HCT116 (cell line): ENCODE data around the gene LHX3. TPM values are rescaled to one million over a fixed set of nuclear protein-coding genes. Genes with fewer than 3 reads are reported as not detected.

Source experiments
- ATAC-seq: fragments of 200-7000 bp; cut with Tn5 transposase; 2 replicates; pipeline ENCODE4 v1.9.1; 2020; ENCODE audit warnings: mild to moderate bottlenecking, moderate library complexity
- BruUV-seq: library from RNA; stranded (reverse); fragments of 400-500 nt; replicated peaks from 2 replicates; lab custom pipeline; 2021; lab: Mats Ljungman, UMichigan
- CTCF ChIA-PET: fragments of 300-600 bp; sonication (Branson Sonifier 250); formaldehyde crosslinking; loops from one replicate; lab custom pipeline; 2021; ENCODE audit warnings: antibody characterized with exemption; lab: Charles Lee
- POLR2A ChIA-PET: fragments of 300-600, 350-600 bp; sonication (Branson Sonifier 250); formaldehyde crosslinking; loops from one replicate; lab custom pipeline; 2021; ENCODE audit warnings: antibody characterized with exemption; lab: Charles Lee
- RAD21 ChIA-PET, 2 experiments: fragments of 300-600 bp; sonication (Branson Sonifier 250); formaldehyde crosslinking; loops; one replicate each; lab custom pipeline; 2023; ENCODE audit warnings: low total read pairs in 2 of 2; ENCODE audit not compliant: uncharacterized antibody in 2 of 2, unreplicated experiment in 2 of 2, low non-redundant PET in 1 of 2; lab: Charles Lee
- DNase-seq: peaks from one replicate; pipeline ENCODE4 v3.0.0-alpha.2; 2010; ENCODE audit warnings: low read depth, low spot score
- H2AFZ ChIP-seq: fragments of 200-600 bp; shearing (Covaris generic), sonication (generic); 2 replicates; pipeline ENCODE4 v1.6.1; 2017; ENCODE audit warnings: low read depth, mixed run types, mixed read lengths, antibody characterized with exemption, low read length; ENCODE audit not compliant: poor library complexity, severe bottlenecking
- H3K27ac ChIP-seq: 2 replicates; pipeline ENCODE4 v1.5.1; 2012; ENCODE audit warnings: low read depth, low read length
- H3K27me3 ChIP-seq: fragments of 200-600 bp; sonication (generic); 2 replicates; pipeline ENCODE4 v1.6.1; 2016; ENCODE audit warnings: mixed run types, low read length, mixed read lengths; ENCODE audit not compliant: insufficient read depth
- H3K36me3 ChIP-seq, 2 experiments: fragments of 200-500 bp in 1 of 2; fragments of 200-600 bp in 1 of 2; sonication (Bioruptor generic) in 1 of 2; sonication (generic) in 1 of 2; 2 replicates each; pipeline versions ENCODE4 v1.5.1 to v1.6.1; 2014 to 2016; ENCODE audit warnings: low read length in 2 of 2, inconsistent platforms in 1 of 2, mixed read lengths in 1 of 2, mixed run types in 1 of 2; ENCODE audit not compliant: insufficient read depth in 2 of 2, control insufficient read depth in 1 of 2
- H3K4me1 ChIP-seq, 2 experiments: fragments of 200-600 bp in 1 of 2; sonication (generic) in 1 of 2; 2 replicates each; pipeline versions ENCODE4 v1.5.1 to v1.6.1; 2012 to 2017; ENCODE audit warnings: low read length in 2 of 2, inconsistent platforms in 1 of 2, mild to moderate bottlenecking in 1 of 2, mixed read lengths in 1 of 2, mixed run types in 1 of 2, moderate library complexity in 1 of 2; ENCODE audit not compliant: insufficient read depth in 2 of 2, control insufficient read depth in 1 of 2
- H3K4me2 ChIP-seq: fragments of 200-600 bp; sonication (generic); 2 replicates; pipeline ENCODE4 v1.6.1; 2017; ENCODE audit warnings: mixed run types, low read length, mixed read lengths
- H3K4me3 ChIP-seq, 2 experiments: fragments of 200-600 bp in 1 of 2; sonication (generic) in 1 of 2; replicated peaks in 1 of 2; 2 replicates each; pipeline ENCODE4 v1.5.1; 2011 to 2016; ENCODE audit warnings: low read length in 2 of 2, control low read depth in 1 of 2, low read depth in 1 of 2, mild to moderate bottlenecking in 1 of 2, mixed read lengths in 1 of 2, mixed run types in 1 of 2
- H3K79me2 ChIP-seq: fragments of 200-600 bp; sonication (generic); 2 replicates; pipeline ENCODE4 v1.6.1; 2017; ENCODE audit warnings: mild to moderate bottlenecking, mixed run types, low read length, moderate library complexity, mixed read lengths; ENCODE audit not compliant: insufficient read depth
- H3K9ac ChIP-seq: fragments of 200-600 bp; sonication (generic); 2 replicates; pipeline ENCODE4 v1.6.1; 2016; ENCODE audit warnings: low read length, mixed read lengths
- H3K9me2 ChIP-seq: fragments of 200-600 bp; sonication (generic), shearing (Covaris generic); 2 replicates; pipeline ENCODE4 v1.6.1; 2017; ENCODE audit warnings: mixed run types, mild to moderate bottlenecking, moderate library complexity; ENCODE audit not compliant: insufficient read depth
- H3K9me3 ChIP-seq, 2 experiments: fragments of 200-500 bp in 1 of 2; fragments of 200-600 bp in 1 of 2; sonication (Bioruptor generic) in 1 of 2; sonication (generic) in 1 of 2; 2 replicates each; pipeline ENCODE4 v1.6.1; 2014 to 2017; ENCODE audit warnings: low read length in 2 of 2, mixed read lengths in 2 of 2, inconsistent platforms in 1 of 2, low read depth in 1 of 2, mild to moderate bottlenecking in 1 of 2, mixed run types in 1 of 2, moderate library complexity in 1 of 2; ENCODE audit not compliant: control insufficient read depth in 1 of 2, insufficient read depth in 1 of 2
- H4K20me1 ChIP-seq: fragments of 200-600 bp; sonication (generic), shearing (Covaris generic); 2 replicates; pipeline ENCODE4 v1.6.1; 2017; ENCODE audit warnings: mixed run types, mild to moderate bottlenecking, moderate library complexity; ENCODE audit not compliant: insufficient read depth
- CEBPB ChIP-seq: IDR thresholded peaks from 2 replicates; pipeline ENCODE4 v1.6.1; 2012; ENCODE audit warnings: low read depth
- CTCF ChIP-seq, 3 experiments: fragments of 200-600 bp in 1 of 3; sonication (generic) in 1 of 3; IDR thresholded peaks in 2 of 3; conservative IDR thresholded peaks in 1 of 3; 2 replicates each; pipeline ENCODE4 v1.5.1; 2012 to 2017; ENCODE audit warnings: low read depth in 2 of 3, low read length in 2 of 3, antibody characterized with exemption in 1 of 3, borderline replicate concordance in 1 of 3, control low read depth in 1 of 3, mild to moderate bottlenecking in 1 of 3, mixed read lengths in 1 of 3, mixed run types in 1 of 3, moderate library complexity in 1 of 3; ENCODE audit not compliant: insufficient read depth in 1 of 3
- EGR1 ChIP-seq: IDR thresholded peaks from 2 replicates; pipeline ENCODE4 v1.6.1; 2012; ENCODE audit warnings: low read depth
- ELF1 ChIP-seq: IDR thresholded peaks from 2 replicates; pipeline ENCODE4 v1.6.1; 2012; ENCODE audit warnings: low read depth, borderline replicate concordance
- EZH2 ChIP-seq: fragments of 200-600 bp; sonication (generic); IDR thresholded peaks from 2 replicates; pipeline ENCODE4 v1.6.1; 2017; ENCODE audit warnings: antibody characterized with exemption, mixed run types
- FOSL1 ChIP-seq: IDR thresholded peaks from 2 replicates; pipeline ENCODE4 v1.6.1; 2012; ENCODE audit warnings: low read depth
- JUND ChIP-seq: IDR thresholded peaks from 2 replicates; pipeline ENCODE4 v1.6.1; 2012
- MAX ChIP-seq: IDR thresholded peaks from 2 replicates; pipeline ENCODE4 v1.6.1; 2012
- POLR2A ChIP-seq: IDR thresholded peaks from 2 replicates; pipeline ENCODE4 v1.7.0; 2011; ENCODE audit warnings: borderline replicate concordance; ENCODE audit not compliant: insufficient read depth, insufficient read length; ENCODE audit errors: extremely low read depth
- RAD21 ChIP-seq: IDR thresholded peaks from 2 replicates; pipeline ENCODE4 v1.6.1; 2012; ENCODE audit warnings: low read depth, mild to moderate bottlenecking
- REST ChIP-seq: IDR thresholded peaks from 2 replicates; pipeline ENCODE4 v1.6.1; 2012; ENCODE audit warnings: low read depth
- SIN3A ChIP-seq: IDR thresholded peaks from 2 replicates; pipeline ENCODE4 v1.6.1; 2012; ENCODE audit warnings: low read depth
- SP1 ChIP-seq: IDR thresholded peaks from 2 replicates; pipeline ENCODE4 v1.6.1; 2012; ENCODE audit warnings: low read depth
- ZBTB33 ChIP-seq: IDR thresholded peaks from 2 replicates; pipeline ENCODE4 v1.6.1; 2011; ENCODE audit warnings: mild to moderate bottlenecking, low read length, moderate library complexity; ENCODE audit not compliant: insufficient replicate concordance; ENCODE audit errors: extremely low read depth
- ZNF274 ChIP-seq: fragments of 200-500 bp; sonication (Bioruptor generic); IDR thresholded peaks from 2 replicates; pipeline ENCODE4 v1.6.1; 2014; ENCODE audit warnings: mild to moderate bottlenecking, low read depth, low read length, inconsistent platforms
- intact Hi-C: fragments of 100-400 bp; cut with micrococcal nuclease; formaldehyde crosslinking; loops from 2 replicates; pipeline ENCODE4 v1.10.0; 2022
- total RNA-seq: library from RNA; stranded (reverse); gene quantifications from one replicate; pipeline ENCODE4 v1.2.1, GENCODE V29; 2021; ENCODE audit not compliant: unreplicated experiment

The LHX3 gene
- total RNA-seq, 1 experiment from 2014 or later = not detected

GRCh38 chr9:136200424-136200823 is 4.5 kb downstream of the LHX3 start:
- Histone ChIP-seq H3K27me3 (no peaks in the 10 kb centered on the region), H3K79me2 (no peaks in the 10 kb centered on the region), H3K9ac (no peak overlapping the region), H3K9me3 (no peaks in the 10 kb centered on the region), H3K9me2 (no peaks in the 10 kb centered on the region), H3K4me2 (no peak overlapping the region), H3K36me3 (no peaks in the 10 kb centered on the region), H4K20me1 (no peaks in the 10 kb centered on the region), H3K4me3 (no peak overlapping the region), H3K4me1 (peaks cover 5 to 13% of the 10 kb centered on the region in 2 experiments; a peak in 2 of 4 replicates), H3K27ac (no peak overlapping the region), H2AFZ (no peak overlapping the region)
- ChIA-PET RAD21 (no interaction called here), POLR2A (no interaction called here), CTCF (no interaction called here)
- intact Hi-C loops = no loop called here
- DNase-seq = no peak
- BruUV-seq = no TSS peak
- TF ChIP-seq ZNF274 (no peak), SIN3A (no peak), RAD21 (no peak), ELF1 (no peak), REST (no peak), JUND (no peak), SP1 (no peak), CEBPB (no peak), MAX (no peak), POLR2A (no peak), CTCF (IDR thresholded peaks at IDR 0.05 in 2 of 3, conservative IDR thresholded peaks at IDR 0.05 in 1 of 3; ENCODE audit: borderline replicate concordance in 1 of 3, insufficient read depth in 1 of 3, low read depth in 2 of 3, low read length in 2 of 3) (no peak), FOSL1 (no peak), EGR1 (no peak), EZH2 (no peak), ZBTB33 (no peak)
- no peak for ATAC-seq
